Measurements from ENCODE around the gene IPCEF1. TPM values are rescaled to one million over a fixed set of nuclear protein-coding genes. Genes with fewer than 3 reads are reported as not detected.

IPCEF1 gene
- total and polyA plus RNA-seq, 4 donors: 0.85 to 18.1 (median 3.6) TPM

DNA sequence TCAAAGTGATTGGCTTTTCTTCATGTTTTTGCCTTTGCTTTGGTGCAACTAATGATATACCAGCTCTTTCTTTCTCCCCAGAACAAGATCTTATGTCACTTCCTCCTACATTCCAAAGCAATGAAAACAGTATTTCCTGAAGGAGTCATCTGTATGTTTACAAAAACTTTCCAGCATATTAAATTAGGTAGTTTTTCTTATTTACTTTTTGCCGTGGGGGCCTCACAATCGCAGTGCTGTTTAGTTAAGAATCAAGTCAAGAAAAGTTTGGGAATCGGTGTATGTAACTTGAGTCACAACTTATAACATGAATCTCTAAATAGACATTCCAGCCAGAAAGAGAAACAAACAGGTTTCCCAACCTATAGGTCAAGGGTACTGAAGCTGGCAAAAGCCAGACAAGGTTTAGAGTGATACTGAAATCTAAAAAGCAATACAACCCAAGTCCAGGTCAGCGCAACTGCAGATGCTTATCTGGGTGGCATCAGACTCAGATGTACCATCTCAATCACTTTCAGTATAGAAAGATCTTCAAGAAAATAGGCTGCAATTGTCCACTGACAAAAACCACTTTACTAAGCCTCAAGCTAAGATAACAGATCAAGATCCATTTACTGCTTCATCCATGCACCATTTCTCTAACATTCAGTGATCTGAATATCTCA lies 63.6 kb downstream of the IPCEF1 start:
- WGBS, 2 donors: 51 to 82% methylated on average over 4 of the region's 4 CpGs
- DNase-seq: peak in 1 of 3 donors; percentile 16
- Histone ChIP-seq H3K9me3 (ENCODE audit: control insufficient read depth in 4 of 4, insufficient read depth in 3 of 4, low read length in 3 of 4) (peaks cover 0 to 3% (median 0%) of the 10 kb centered on the region in 4 donors), H3K4me1 (ENCODE audit: control insufficient read depth in 5 of 5, insufficient read depth in 5 of 5, low read length in 5 of 5) (peaks cover 0 to 23% (median 5%) of the 10 kb centered on the region in 5 donors), H3K9ac (ENCODE audit: insufficient read depth in 1 of 2, low read length in 2 of 2) (no peak overlapping the region), H3K27me3 (ENCODE audit: control insufficient read depth in 3 of 3, insufficient read depth in 3 of 3, low read length in 2 of 3) (no peaks in the 10 kb centered on the region), H3K4me3 (no peak overlapping the region), H3K36me3 (ENCODE audit: control insufficient read depth in 4 of 4, insufficient read depth in 4 of 4, low read length in 4 of 4) (no peaks in the 10 kb centered on the region), H3K27ac (ENCODE audit: low read depth in 1 of 2, low read length in 1 of 2) (no peak overlapping the region)
- ATAC-seq (ENCODE audit: insufficient read depth, low FRiP score): no peak
- TF ChIP-seq, protein P1, sequence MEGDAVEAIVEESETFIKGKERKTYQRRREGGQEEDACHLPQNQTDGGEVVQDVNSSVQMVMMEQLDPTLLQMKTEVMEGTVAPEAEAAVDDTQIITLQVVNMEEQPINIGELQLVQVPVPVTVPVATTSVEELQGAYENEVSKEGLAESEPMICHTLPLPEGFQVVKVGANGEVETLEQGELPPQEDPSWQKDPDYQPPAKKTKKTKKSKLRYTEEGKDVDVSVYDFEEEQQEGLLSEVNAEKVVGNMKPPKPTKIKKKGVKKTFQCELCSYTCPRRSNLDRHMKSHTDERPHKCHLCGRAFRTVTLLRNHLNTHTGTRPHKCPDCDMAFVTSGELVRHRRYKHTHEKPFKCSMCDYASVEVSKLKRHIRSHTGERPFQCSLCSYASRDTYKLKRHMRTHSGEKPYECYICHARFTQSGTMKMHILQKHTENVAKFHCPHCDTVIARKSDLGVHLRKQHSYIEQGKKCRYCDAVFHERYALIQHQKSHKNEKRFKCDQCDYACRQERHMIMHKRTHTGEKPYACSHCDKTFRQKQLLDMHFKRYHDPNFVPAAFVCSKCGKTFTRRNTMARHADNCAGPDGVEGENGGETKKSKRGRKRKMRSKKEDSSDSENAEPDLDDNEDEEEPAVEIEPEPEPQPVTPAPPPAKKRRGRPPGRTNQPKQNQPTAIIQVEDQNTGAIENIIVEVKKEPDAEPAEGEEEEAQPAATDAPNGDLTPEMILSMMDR (IDR thresholded peaks at IDR 0.05; ENCODE audit: control extremely low read depth, extremely low read depth): no peak

DNA sequence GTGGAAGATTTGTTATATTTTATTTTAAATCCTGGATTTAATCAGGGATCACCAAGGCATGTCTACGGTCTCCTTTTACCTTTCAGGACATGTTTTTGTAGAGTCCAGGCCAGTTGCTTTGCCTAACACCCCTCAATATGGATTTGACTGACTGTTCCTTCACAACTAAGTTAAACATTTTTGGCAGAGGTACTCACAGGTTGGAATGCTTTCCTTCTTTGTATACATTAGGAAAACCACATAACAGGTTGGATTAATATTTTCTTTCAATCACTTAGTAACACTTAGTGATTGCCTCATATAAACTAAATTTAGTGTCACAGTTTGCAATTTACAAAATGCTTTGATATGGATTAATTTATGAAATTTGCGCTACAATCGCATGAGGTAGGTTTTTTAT lies 64.5 kb downstream of the IPCEF1 start:
- peaks cover 0 to 3% (median 0%) of the 10 kb centered on the region in 4 donors for H3K9me3 ChIP-seq (ENCODE audit: control insufficient read depth in 4 of 4, insufficient read depth in 3 of 4, low read length in 3 of 4)
- peaks cover 0 to 14% (median 3%) of the 10 kb centered on the region in 5 donors for H3K4me1 ChIP-seq (ENCODE audit: control insufficient read depth in 5 of 5, insufficient read depth in 5 of 5, low read length in 5 of 5)
- H3K4me3 ChIP-seq: no peak overlapping the region
- H3K27me3 ChIP-seq (ENCODE audit: control insufficient read depth in 3 of 3, insufficient read depth in 3 of 3, low read length in 2 of 3): no peaks in the 10 kb centered on the region
- ATAC-seq (ENCODE audit: insufficient read depth, low FRiP score): no peak
- no peak for DNase-seq
- TF ChIP-seq, protein P1 (IDR thresholded peaks at IDR 0.05; ENCODE audit: control extremely low read depth, extremely low read depth): no peak
- H3K27ac ChIP-seq (ENCODE audit: low read depth in 1 of 2, low read length in 1 of 2): no peak overlapping the region
- H3K36me3 ChIP-seq (ENCODE audit: control insufficient read depth in 4 of 4, insufficient read depth in 4 of 4, low read length in 4 of 4): no peaks in the 10 kb centered on the region
- H3K9ac ChIP-seq (ENCODE audit: insufficient read depth in 1 of 2, low read length in 2 of 2): no peak overlapping the region
- 64 to 65% methylated on average over 3 of the region's 3 CpGs for WGBS, 2 donors

DNA sequence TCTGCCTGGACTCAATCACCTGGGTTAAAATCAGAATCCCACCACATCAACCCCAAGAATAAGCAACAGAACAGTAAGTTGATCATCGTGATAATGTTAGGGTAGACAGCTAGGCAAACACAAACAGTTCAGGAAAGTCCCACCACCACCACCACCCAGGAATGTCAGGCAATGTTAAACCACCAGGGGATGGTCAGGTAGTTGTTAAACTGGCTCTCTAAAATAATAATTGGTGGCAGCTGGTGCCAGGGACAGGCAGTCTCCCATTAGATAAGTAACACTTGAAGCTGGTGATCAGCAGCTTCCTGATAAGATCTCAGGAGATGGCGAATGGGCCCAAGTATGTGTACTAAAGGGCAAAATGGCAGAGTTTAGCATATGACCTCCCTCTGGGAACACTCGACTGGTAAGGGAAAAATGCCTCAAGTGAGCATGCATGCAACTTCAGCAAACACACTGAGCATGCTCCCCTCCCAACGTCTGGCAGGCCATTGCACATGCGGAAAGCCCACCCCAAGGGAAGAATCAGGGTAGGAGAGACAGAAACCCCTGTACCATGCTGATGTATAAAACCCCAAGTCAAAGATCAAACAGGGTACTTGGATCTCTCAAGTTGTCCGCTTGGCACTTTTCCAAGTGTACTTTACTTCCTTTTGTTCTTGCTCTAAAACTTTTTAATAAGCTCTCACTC lies 66.6 kb downstream of the IPCEF1 start:
- peaks cover 0 to 6% (median 0%) of the 10 kb centered on the region in 5 donors for H3K4me1 ChIP-seq (ENCODE audit: control insufficient read depth in 5 of 5, insufficient read depth in 5 of 5, low read length in 5 of 5)
- TF ChIP-seq, protein P1 (IDR thresholded peaks at IDR 0.05; ENCODE audit: control extremely low read depth, extremely low read depth): no peak
- no peak for DNase-seq
- no peak overlapping the region for H3K9ac ChIP-seq (ENCODE audit: insufficient read depth in 1 of 2, low read length in 2 of 2)
- no peak overlapping the region for H3K4me3 ChIP-seq
- H3K27ac ChIP-seq (ENCODE audit: low read depth in 1 of 2, low read length in 1 of 2): no peak overlapping the region
- 82 to 96% methylated on average over 6 of the region's 6 CpGs for WGBS, 2 donors
- H3K9me3 ChIP-seq (ENCODE audit: control insufficient read depth in 4 of 4, insufficient read depth in 3 of 4, low read length in 3 of 4): peaks cover 0 to 3% (median 0%) of the 10 kb centered on the region in 4 donors
- no peak for ATAC-seq (ENCODE audit: insufficient read depth, low FRiP score)
- no peaks in the 10 kb centered on the region for H3K27me3 ChIP-seq (ENCODE audit: control insufficient read depth in 3 of 3, insufficient read depth in 3 of 3, low read length in 2 of 3)
- no peaks in the 10 kb centered on the region for H3K36me3 ChIP-seq (ENCODE audit: control insufficient read depth in 4 of 4, insufficient read depth in 4 of 4, low read length in 4 of 4)
